ENCODE results near the gene CHST4. TPM values are rescaled to one million over a fixed set of nuclear protein-coding genes. Genes with fewer than 3 reads are reported as not detected.
A peak's percentile ranks its signal among the peaks of the same experiment; 100 is the strongest.

The CHST4 gene
- total and polyA plus RNA-seq, 2 donors (not counting 3 experiments of a cell fraction or from before 2014, with no cell fraction given), result not detected

GRCh38 chr16:71513302-71513701 lies 12.9 kb upstream of the CHST4 start:
- no peak for FAIRE-seq
- no peak overlapping the region for H2AFZ ChIP-seq (ENCODE audit: low read depth, low read length)
- intact Hi-C loops (cut with micrococcal nuclease) (no loop called here), dilution Hi-C loops (cut with MboI; ENCODE audit: extremely low pct_ligation_motif_present, low sequenced_read_pairs) (no loop called here)
- no peak overlapping the region for H3K27ac ChIP-seq (ENCODE audit: insufficient read depth, low read depth, low read length)
- H3K36me3 ChIP-seq (ENCODE audit: control insufficient read depth in 2 of 2, extremely low read depth in 1 of 2, insufficient read depth in 2 of 2, low read length in 2 of 2), result no peaks in the 10 kb centered on the region
- no TSS peak for BruUV-seq (replicated peaks)
- H4K20me1 ChIP-seq (replicated peaks; ENCODE audit: control insufficient read depth, extremely low read depth, insufficient read depth, low read length), result no peaks in the 10 kb centered on the region
- ChIA-PET POLR2A (no interaction called here), CTCF (interaction anchor here (1.2 to 1.4 kb wide), 2 partner anchors 14 to 101 kb away, joined by 3 to 6 read pairs; no protein-coding TSS in a partner anchor)
- H3K4me3 ChIP-seq (replicated peaks in 1 of 3; ENCODE audit: insufficient read depth in 1 of 3, low read depth in 1 of 3, low read length in 3 of 3), result no peak overlapping the region
- H3K27me3 ChIP-seq (ENCODE audit: control insufficient read depth in 2 of 2, insufficient read depth in 2 of 2, low read length in 2 of 2), result no peaks in the 10 kb centered on the region
- H3K9ac ChIP-seq (replicated peaks; ENCODE audit: extremely low read depth, insufficient read depth, low read length), result no peak overlapping the region
- H3K9me1 ChIP-seq (replicated peaks; ENCODE audit: control insufficient read depth, extremely low read depth, insufficient read depth, low read length), result no peaks in the 10 kb centered on the region
- no peaks in the 10 kb centered on the region for H3K79me2 ChIP-seq (ENCODE audit: control insufficient read depth, insufficient read depth, low read length)
- peak overlapping the region; percentile 22 for H3K4me2 ChIP-seq (ENCODE audit: insufficient read depth, low read length)
- no peak for DNase-seq (ENCODE audit: low read depth, low spot score)
- H3K9me3 ChIP-seq (replicated peaks; ENCODE audit: control insufficient read depth, insufficient read depth, low read length), result no peaks in the 10 kb centered on the region
- TF ChIP-seq POLR2A (IDR thresholded peaks at IDR 0.05; ENCODE audit: low read depth, low read length) (no peak), POLR2AphosphoS5 (IDR thresholded peaks at IDR 0.05; ENCODE audit: insufficient read depth, low read depth, low read length) (no peak), JUN (IDR thresholded peaks at IDR 0.05; ENCODE audit: borderline replicate concordance, insufficient read depth, insufficient read length, low read depth) (no peak), FOS (IDR thresholded peaks at IDR 0.05; ENCODE audit: borderline replicate concordance, insufficient read depth, low read length) (no peak)
- peaks cover 5% of the 10 kb centered on the region for H3K4me1 ChIP-seq (ENCODE audit: control insufficient read depth, extremely low read depth, insufficient read depth, low read length)

GRCh38 chr16:71514476-71514875 lies 11.8 kb upstream of the CHST4 start:
- Histone ChIP-seq H4K20me1 (replicated peaks; ENCODE audit: control insufficient read depth, extremely low read depth, insufficient read depth, low read length) (no peaks in the 10 kb centered on the region), H3K9me1 (replicated peaks; ENCODE audit: control insufficient read depth, extremely low read depth, insufficient read depth, low read length) (no peaks in the 10 kb centered on the region), H3K9me3 (replicated peaks; ENCODE audit: control insufficient read depth, insufficient read depth, low read length) (no peaks in the 10 kb centered on the region), H3K36me3 (ENCODE audit: control insufficient read depth in 2 of 2, extremely low read depth in 1 of 2, insufficient read depth in 2 of 2, low read length in 2 of 2) (no peaks in the 10 kb centered on the region), H3K9ac (replicated peaks; ENCODE audit: extremely low read depth, insufficient read depth, low read length) (no peak overlapping the region), H3K4me1 (ENCODE audit: control insufficient read depth, extremely low read depth, insufficient read depth, low read length) (peaks cover 5% of the 10 kb centered on the region), H3K27ac (ENCODE audit: insufficient read depth, low read depth, low read length) (no peak overlapping the region), H3K4me3 (replicated peaks in 1 of 3; ENCODE audit: insufficient read depth in 1 of 3, low read depth in 1 of 3, low read length in 3 of 3) (no peak overlapping the region), H2AFZ (ENCODE audit: low read depth, low read length) (no peak overlapping the region), H3K27me3 (ENCODE audit: control insufficient read depth in 2 of 2, insufficient read depth in 2 of 2, low read length in 2 of 2) (no peaks in the 10 kb centered on the region), H3K4me2 (ENCODE audit: insufficient read depth, low read length) (no peak overlapping the region), H3K79me2 (ENCODE audit: control insufficient read depth, insufficient read depth, low read length) (no peaks in the 10 kb centered on the region)
- DNase-seq (ENCODE audit: low read depth, low spot score) (no peak), FAIRE-seq (no peak)
- TF ChIP-seq GATA2 (IDR thresholded peaks at IDR 0.05; ENCODE audit: insufficient read depth, insufficient read length, low read depth, low read length) (no peak), POLR2AphosphoS5 (IDR thresholded peaks at IDR 0.05; ENCODE audit: insufficient read depth, low read depth, low read length) (no peak), MAX (IDR thresholded peaks at IDR 0.05; ENCODE audit: insufficient read depth, insufficient read length) (no peak)
- ChIA-PET CTCF (interaction anchor here (1.2 kb wide), 1 partner anchor 15 kb away, joined by 6 read pairs; no protein-coding TSS in a partner anchor), POLR2A (no interaction called here)
- no TSS peak for BruUV-seq (replicated peaks)
- intact Hi-C loops (cut with micrococcal nuclease) (no loop called here), dilution Hi-C loops (cut with MboI; ENCODE audit: extremely low pct_ligation_motif_present, low sequenced_read_pairs) (no loop called here)
